Measurements from ENCODE around the gene TTC9B.

Gene TTC9B

DNA sequence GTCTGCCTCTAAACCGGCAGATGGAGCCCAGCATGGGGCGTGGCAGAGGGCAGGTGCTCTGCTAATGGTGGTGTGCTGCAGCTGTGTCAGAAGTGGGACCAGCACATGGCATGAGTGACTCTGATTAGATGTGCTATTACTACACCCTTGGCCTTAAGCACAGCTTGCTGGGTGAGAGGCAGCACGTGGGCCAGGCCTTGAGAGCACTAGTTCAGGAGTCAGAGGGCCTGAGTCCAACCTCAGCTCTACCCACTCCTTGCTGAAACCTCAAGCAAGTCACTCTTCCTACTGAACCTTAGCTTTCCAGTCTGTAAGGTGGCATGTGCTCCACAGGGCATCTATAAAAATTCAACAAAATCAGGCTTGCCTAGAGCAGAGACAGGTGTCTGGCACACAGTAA is 44.2 kb upstream of the TTC9B start:
- no peak overlapping the region for H3K4me2 ChIP-seq (ENCODE audit: low read length)
- no peaks in the 10 kb centered on the region for H3K27me3 ChIP-seq (ENCODE audit: insufficient read depth, low read length)
- H4K91ac ChIP-seq (ENCODE audit: low read depth, low read length), result no peak overlapping the region
- H3K14ac ChIP-seq (ENCODE audit: low read length), result no peak overlapping the region
- no peak overlapping the region for H3K4ac ChIP-seq (ENCODE audit: low read depth, low read length)
- no peak overlapping the region for H2BK120ac ChIP-seq (ENCODE audit: insufficient read depth, low read length, poor library complexity)
- H3K4me1 ChIP-seq (ENCODE audit: control insufficient read depth in 1 of 2, insufficient read depth in 2 of 2, low read length in 2 of 2), result no peaks in the 10 kb centered on the region
- H3K4me3 ChIP-seq (ENCODE audit: low read depth, low read length), result no peak overlapping the region
- H2BK12ac ChIP-seq (ENCODE audit: low read length), result no peak overlapping the region
- H4K12ac ChIP-seq (ENCODE audit: low read depth, low read length), result no peak overlapping the region
- H2AFZ ChIP-seq (ENCODE audit: insufficient read depth, low read length, poor library complexity), result no peak overlapping the region
- no peak overlapping the region for H3K9ac ChIP-seq (ENCODE audit: low read length)
- peak; percentile 14 to 28 for DNase-seq
- H3K9me3 ChIP-seq (ENCODE audit: insufficient read depth, low read depth, low read length), result peaks cover 5% of the 10 kb centered on the region
- no peak overlapping the region for H3K23ac ChIP-seq (ENCODE audit: low read length)
- H2BK5ac ChIP-seq (ENCODE audit: low read depth, low read length, poor library complexity), result no peak overlapping the region
- H2AK5ac ChIP-seq (ENCODE audit: low read length), result no peak overlapping the region
- no peaks in the 10 kb centered on the region for H3K79me2 ChIP-seq (ENCODE audit: control insufficient read depth, insufficient read depth, low read length, poor library complexity)
- peaks cover 27 to 29% of the 10 kb centered on the region in 2 experiments for H3K36me3 ChIP-seq (ENCODE audit: control insufficient read depth in 1 of 2, insufficient read depth in 2 of 2, low read length in 2 of 2)
- WGBS (ENCODE audit: extremely low coverage, insufficient coverage, insufficient read length), result no CpG with 5 or more reads among the region's 3 CpGs
- H4K8ac ChIP-seq (ENCODE audit: low read depth, low read length), result no peak overlapping the region
- H3K27ac ChIP-seq (ENCODE audit: low read depth, low read length), result no peak overlapping the region
- H3K18ac ChIP-seq (ENCODE audit: low read length), result no peak overlapping the region
- no peaks in the 10 kb centered on the region for H3K79me1 ChIP-seq (ENCODE audit: low read length)

DNA sequence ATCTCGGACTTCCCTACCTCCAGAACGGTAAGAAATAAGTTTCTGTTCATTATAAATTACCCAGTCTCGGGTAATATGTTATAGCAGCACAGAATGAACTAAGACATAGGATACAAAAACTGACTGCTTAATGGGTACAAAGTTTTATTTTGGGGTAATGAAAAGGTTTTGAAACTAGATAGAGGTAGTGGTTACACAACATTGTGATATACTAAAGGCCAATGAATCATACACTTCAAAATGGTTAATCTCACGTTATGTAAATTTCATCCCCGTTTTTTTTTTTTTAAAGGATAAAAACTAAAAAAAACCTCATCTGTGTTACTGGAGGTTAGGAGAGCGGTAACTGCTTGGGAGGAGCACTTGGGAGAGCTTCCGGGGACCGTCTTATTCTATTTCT is 43.4 kb upstream of the TTC9B start:
- Histone ChIP-seq H3K27me3 (ENCODE audit: insufficient read depth, low read length) (no peaks in the 10 kb centered on the region), H2AK5ac (ENCODE audit: low read length) (no peak overlapping the region), H3K79me1 (ENCODE audit: low read length) (no peaks in the 10 kb centered on the region), H3K4me1 (ENCODE audit: control insufficient read depth in 1 of 2, insufficient read depth in 2 of 2, low read length in 2 of 2) (no peaks in the 10 kb centered on the region), H3K4me3 (ENCODE audit: low read depth, low read length) (no peak overlapping the region), H2BK12ac (ENCODE audit: low read length) (no peak overlapping the region), H3K27ac (ENCODE audit: low read depth, low read length) (no peak overlapping the region), H3K14ac (ENCODE audit: low read length) (no peak overlapping the region), H2BK5ac (ENCODE audit: low read depth, low read length, poor library complexity) (no peak overlapping the region), H4K91ac (ENCODE audit: low read depth, low read length) (no peak overlapping the region), H3K36me3 (ENCODE audit: control insufficient read depth in 1 of 2, insufficient read depth in 2 of 2, low read length in 2 of 2) (peaks cover 34 to 35% of the 10 kb centered on the region in 2 experiments), H3K23ac (ENCODE audit: low read length) (no peak overlapping the region), H3K79me2 (ENCODE audit: control insufficient read depth, insufficient read depth, low read length, poor library complexity) (no peaks in the 10 kb centered on the region), H2AFZ (ENCODE audit: insufficient read depth, low read length, poor library complexity) (no peak overlapping the region), H3K9me3 (ENCODE audit: insufficient read depth, low read depth, low read length) (peaks cover 5% of the 10 kb centered on the region), H3K4me2 (ENCODE audit: low read length) (no peak overlapping the region), H4K12ac (ENCODE audit: low read depth, low read length) (no peak overlapping the region), H3K4ac (ENCODE audit: low read depth, low read length) (no peak overlapping the region), H3K18ac (ENCODE audit: low read length) (no peak overlapping the region), H2BK120ac (ENCODE audit: insufficient read depth, low read length, poor library complexity) (no peak overlapping the region), H4K8ac (ENCODE audit: low read depth, low read length) (no peak overlapping the region), H3K9ac (ENCODE audit: low read length) (no peak overlapping the region)
- DNase-seq, result no peak
- WGBS (ENCODE audit: extremely low coverage, insufficient coverage, insufficient read length), result no CpG with 5 or more reads among the region's 8 CpGs

DNA sequence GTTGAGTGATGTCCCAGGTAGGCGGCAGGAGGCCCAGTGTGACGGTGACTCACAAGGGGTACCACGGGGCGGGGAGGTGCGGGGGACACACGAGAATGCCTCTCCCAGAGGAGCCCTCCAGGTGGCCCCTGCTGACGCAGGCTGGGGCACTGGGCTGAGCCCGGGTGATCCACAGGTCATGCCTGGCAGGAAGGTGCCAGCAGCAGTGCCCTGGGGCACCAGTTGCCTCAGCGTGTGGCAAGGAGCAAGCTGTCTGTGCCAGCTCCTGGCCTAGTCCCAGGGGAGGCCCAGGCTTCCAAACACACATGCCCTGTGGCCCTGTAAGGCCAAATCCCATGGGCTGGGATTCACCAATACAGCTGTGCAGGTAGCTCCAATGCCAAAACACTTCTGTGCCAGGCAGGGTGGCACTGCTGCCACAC is 38.9 kb upstream of the TTC9B start:
- WGBS (ENCODE audit: extremely low coverage, insufficient coverage, insufficient read length), result no CpG with 5 or more reads among the region's 9 CpGs
- no peaks in the 10 kb centered on the region for H3K27me3 ChIP-seq (ENCODE audit: insufficient read depth, low read length)
- DNase-seq, result no peak
- H2BK12ac ChIP-seq (ENCODE audit: low read length), result no peak overlapping the region
- no peaks in the 10 kb centered on the region for H3K4me1 ChIP-seq (ENCODE audit: control insufficient read depth in 1 of 2, insufficient read depth in 2 of 2, low read length in 2 of 2)
- H3K27ac ChIP-seq (ENCODE audit: low read depth, low read length), result no peak overlapping the region
- no peak overlapping the region for H4K91ac ChIP-seq (ENCODE audit: low read depth, low read length)
- no peak overlapping the region for H2BK120ac ChIP-seq (ENCODE audit: insufficient read depth, low read length, poor library complexity)
- H3K4me3 ChIP-seq (ENCODE audit: low read depth, low read length), result no peak overlapping the region
- H3K36me3 ChIP-seq (ENCODE audit: control insufficient read depth in 1 of 2, insufficient read depth in 2 of 2, low read length in 2 of 2), result peaks cover 28 to 31% of the 10 kb centered on the region in 2 experiments
- H2BK5ac ChIP-seq (ENCODE audit: low read depth, low read length, poor library complexity), result no peak overlapping the region
- no peak overlapping the region for H3K23ac ChIP-seq (ENCODE audit: low read length)
- no peak overlapping the region for H4K8ac ChIP-seq (ENCODE audit: low read depth, low read length)
- H3K4me2 ChIP-seq (ENCODE audit: low read length), result no peak overlapping the region
- H3K9ac ChIP-seq (ENCODE audit: low read length), result no peak overlapping the region
- no peaks in the 10 kb centered on the region for H3K79me1 ChIP-seq (ENCODE audit: low read length)
- no peak overlapping the region for H3K4ac ChIP-seq (ENCODE audit: low read depth, low read length)
- no peak overlapping the region for H2AK5ac ChIP-seq (ENCODE audit: low read length)
- no peak overlapping the region for H3K14ac ChIP-seq (ENCODE audit: low read length)
- H3K9me3 ChIP-seq (ENCODE audit: insufficient read depth, low read depth, low read length), result no peaks in the 10 kb centered on the region
- H4K12ac ChIP-seq (ENCODE audit: low read depth, low read length), result no peak overlapping the region
- H3K18ac ChIP-seq (ENCODE audit: low read length), result peak overlapping the region; percentile 61
- H3K79me2 ChIP-seq (ENCODE audit: control insufficient read depth, insufficient read depth, low read length, poor library complexity), result no peaks in the 10 kb centered on the region
- H2AFZ ChIP-seq (ENCODE audit: insufficient read depth, low read length, poor library complexity), result no peak overlapping the region

- H2BK120ac ChIP-seq (ENCODE audit: insufficient read depth, low read length, poor library complexity), result no peak overlapping the region
- no peak overlapping the region for H3K14ac ChIP-seq (ENCODE audit: low read length)
- no peak overlapping the region for H3K18ac ChIP-seq (ENCODE audit: low read length)
- no peak overlapping the region for H3K23ac ChIP-seq (ENCODE audit: low read length)
- no CpG with 5 or more reads among the region's 8 CpGs for WGBS (ENCODE audit: extremely low coverage, insufficient coverage, insufficient read length)
- no peak overlapping the region for H4K8ac ChIP-seq (ENCODE audit: low read depth, low read length)
- no peaks in the 10 kb centered on the region for H3K79me2 ChIP-seq (ENCODE audit: control insufficient read depth, insufficient read depth, low read length, poor library complexity)
- H4K91ac ChIP-seq (ENCODE audit: low read depth, low read length), result no peak overlapping the region
- no peaks in the 10 kb centered on the region for H3K9me3 ChIP-seq (ENCODE audit: insufficient read depth, low read depth, low read length)
- peak overlapping the region; percentile 17 for H3K4me3 ChIP-seq (ENCODE audit: low read depth, low read length)
- no peak for DNase-seq
- H4K12ac ChIP-seq (ENCODE audit: low read depth, low read length), result no peak overlapping the region
- no peak overlapping the region for H3K9ac ChIP-seq (ENCODE audit: low read length)
- H3K4me2 ChIP-seq (ENCODE audit: low read length), result no peak overlapping the region
- no peak overlapping the region for H2AFZ ChIP-seq (ENCODE audit: insufficient read depth, low read length, poor library complexity)
- H2BK12ac ChIP-seq (ENCODE audit: low read length), result no peak overlapping the region
- no peak overlapping the region for H3K4ac ChIP-seq (ENCODE audit: low read depth, low read length)
- no peak overlapping the region for H2BK5ac ChIP-seq (ENCODE audit: low read depth, low read length, poor library complexity)
- no peaks in the 10 kb centered on the region for H3K4me1 ChIP-seq (ENCODE audit: control insufficient read depth in 1 of 2, insufficient read depth in 2 of 2, low read length in 2 of 2)
- H3K27ac ChIP-seq (ENCODE audit: low read depth, low read length), result no peak overlapping the region
- peaks cover 31 to 34% of the 10 kb centered on the region in 2 experiments for H3K36me3 ChIP-seq (ENCODE audit: control insufficient read depth in 1 of 2, insufficient read depth in 2 of 2, low read length in 2 of 2)
- H3K79me1 ChIP-seq (ENCODE audit: low read length), result no peaks in the 10 kb centered on the region
- H2AK5ac ChIP-seq (ENCODE audit: low read length), result no peak overlapping the region
- H3K27me3 ChIP-seq (ENCODE audit: insufficient read depth, low read length), result no peaks in the 10 kb centered on the region
Observed at GRCh38 chr19:40256512-40256911, 38.3 kb upstream of the TTC9B start.
